OCI-LY1 (cell line): ENCODE data around the gene SLC6A7.

Experiments
- CTCF ChIP-seq: fragments of 200-600 bp; sonication (generic), shearing (Covaris generic); IDR thresholded peaks from 2 replicates; pipeline ENCODE4 v1.5.1; 2017; ENCODE audit warnings: mild to moderate bottlenecking, antibody characterized with exemption, low read length, moderate library complexity, mixed read lengths
- EZH2 ChIP-seq: fragments of 200-600 bp; sonication (generic), shearing (Covaris generic); IDR thresholded peaks from 2 replicates; pipeline ENCODE4 v1.8.0; 2017; ENCODE audit warnings: borderline replicate concordance, mixed run types, mild to moderate bottlenecking, antibody characterized with exemption, low read length, moderate library complexity, mixed read lengths

- TF ChIP-seq CTCF: no peak
- TF ChIP-seq EZH2: no peak
Observed at GRCh38 chr5:150181766-150182545, 7.9 kb upstream of the SLC6A7 start.
